DND-41 (cell line): Measurements from ENCODE around the gene PHRF1.

Source experiments
- ATAC-seq: fragments of 200-7000 bp; cut with Tn5 transposase; 3 replicates; pipeline ENCODE4 v1.9.1; 2021; ENCODE audit warnings: low read depth; ENCODE audit not compliant: insufficient read depth
- DNase-seq: peaks from one replicate; pipeline ENCODE4 v3.0.0-alpha.2; 2020
- H2AFZ ChIP-seq: 2 replicates; pipeline ENCODE4 v1.6.0; 2012; ENCODE audit warnings: low read depth, low read length
- H3K27ac ChIP-seq: 2 replicates; pipeline ENCODE4 v1.5.1; 2012; ENCODE audit warnings: low read length, inconsistent platforms
- H3K27me3 ChIP-seq: fragments of 200-600 bp; sonication (generic); 2 replicates; pipeline ENCODE4 v1.6.0; 2012; ENCODE audit warnings: low read length, mild to moderate bottlenecking, inconsistent platforms; ENCODE audit not compliant: insufficient read depth, poor library complexity
- H3K36me3 ChIP-seq: 2 replicates; pipeline ENCODE4 v1.5.1; 2012; ENCODE audit warnings: low read length, inconsistent platforms; ENCODE audit not compliant: insufficient read depth
- H3K4me1 ChIP-seq: 2 replicates; pipeline ENCODE4 v1.5.1; 2012; ENCODE audit warnings: mild to moderate bottlenecking, low read length; ENCODE audit not compliant: insufficient read depth
- H3K4me2 ChIP-seq: 2 replicates; pipeline ENCODE4 v1.6.0; 2012; ENCODE audit warnings: mild to moderate bottlenecking, moderate library complexity, low read length, inconsistent platforms; ENCODE audit not compliant: insufficient read depth
- H3K4me3 ChIP-seq, 2 experiments: fragments of 200-600 bp in 1 of 2; shearing (Covaris generic) in 1 of 2; 2 replicates each; pipeline ENCODE4 v1.5.1; 2012 to 2016; ENCODE audit warnings: inconsistent platforms in 2 of 2, low read length in 2 of 2, mild to moderate bottlenecking in 2 of 2, low read depth in 1 of 2, moderate library complexity in 1 of 2
- H3K79me2 ChIP-seq: 2 replicates; pipeline ENCODE4 v1.6.0; 2012; ENCODE audit warnings: low read length, inconsistent platforms; ENCODE audit not compliant: insufficient read depth
- H3K9ac ChIP-seq: 2 replicates; pipeline ENCODE4 v1.6.0; 2012; ENCODE audit warnings: low read depth, mild to moderate bottlenecking, inconsistent platforms, low read length, moderate library complexity
- H3K9me3 ChIP-seq: 2 replicates; pipeline ENCODE4 v1.5.1; 2012; ENCODE audit warnings: low read length, moderate library complexity, mild to moderate bottlenecking, inconsistent platforms; ENCODE audit not compliant: insufficient read depth, severe bottlenecking
- H4K20me1 ChIP-seq: 2 replicates; pipeline ENCODE4 v1.6.0; 2012; ENCODE audit warnings: low read length; ENCODE audit not compliant: insufficient read depth
- EZH2 ChIP-seq: IDR thresholded peaks from 3 replicates; pipeline ENCODE4 v1.6.1; 2012; ENCODE audit warnings: borderline replicate concordance, low read depth, mild to moderate bottlenecking, moderate library complexity, low read length, inconsistent platforms; ENCODE audit not compliant: severe bottlenecking
- TF ChIP-seq, protein P1 (sequence below): IDR thresholded peaks from 2 replicates; pipeline ENCODE4 v1.5.1; 2012; ENCODE audit warnings: borderline replicate concordance, low read length, moderate library complexity, mild to moderate bottlenecking; ENCODE audit not compliant: poor library complexity, severe bottlenecking; ENCODE audit errors: extremely low read depth

The PHRF1 gene

DNA sequence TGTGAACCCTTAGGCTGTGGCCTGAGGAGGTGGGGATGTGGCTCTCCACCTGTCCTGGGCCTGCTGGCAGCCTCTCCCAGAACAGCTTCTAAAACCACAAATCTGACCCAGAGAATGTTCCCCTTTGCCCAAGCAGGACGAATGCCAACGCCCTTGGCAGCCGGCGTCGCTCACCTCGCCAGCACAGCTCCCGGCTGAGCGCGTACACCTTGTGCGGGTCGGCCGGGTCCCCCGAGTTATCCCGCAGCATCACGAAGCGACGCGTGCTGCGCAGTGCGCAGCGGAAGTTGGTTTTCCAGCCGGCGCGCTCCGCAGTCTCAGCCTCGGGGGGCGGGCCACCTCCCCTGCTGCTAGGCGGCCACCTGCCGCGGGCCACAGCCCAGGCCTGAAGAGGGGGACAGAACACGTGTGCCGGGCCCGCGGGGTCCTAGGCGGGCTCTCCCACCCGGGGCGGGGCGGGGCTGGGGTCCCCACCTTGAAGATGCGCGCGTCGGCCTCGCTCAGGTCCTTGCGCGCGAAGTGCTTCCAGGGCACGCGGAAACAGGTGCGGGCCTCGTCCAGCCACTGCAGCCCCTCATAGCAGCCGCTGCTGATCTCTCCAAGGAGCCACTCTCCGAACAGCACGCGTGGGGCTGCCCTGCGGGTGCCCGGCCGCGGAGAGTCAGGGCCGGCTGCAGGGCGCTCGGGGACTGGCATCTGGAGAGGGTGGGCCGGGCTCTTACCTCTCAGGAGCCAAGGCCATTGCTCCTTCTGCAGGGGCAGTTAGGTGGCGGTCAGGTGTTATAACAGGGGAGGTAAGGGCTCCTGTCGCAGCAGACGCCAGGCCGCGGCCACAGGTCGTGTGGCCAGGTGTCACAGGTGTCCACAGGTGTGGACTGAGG, 38.6 kb downstream of the PHRF1 start:
- ATAC-seq = 0 out of 3 replicates have a peak, but pooled peaks have one; percentile 1
- peaks cover 17% of the 10 kb centered on the region for H3K79me2 ChIP-seq
- H4K20me1 ChIP-seq = peaks cover 59% of the 10 kb centered on the region
- no peaks in the 10 kb centered on the region for H3K27me3 ChIP-seq
- peaks cover 56% of the 10 kb centered on the region for H3K36me3 ChIP-seq
- H2AFZ ChIP-seq = peak overlapping the region; percentile 64
- TF ChIP-seq, protein P1, sequence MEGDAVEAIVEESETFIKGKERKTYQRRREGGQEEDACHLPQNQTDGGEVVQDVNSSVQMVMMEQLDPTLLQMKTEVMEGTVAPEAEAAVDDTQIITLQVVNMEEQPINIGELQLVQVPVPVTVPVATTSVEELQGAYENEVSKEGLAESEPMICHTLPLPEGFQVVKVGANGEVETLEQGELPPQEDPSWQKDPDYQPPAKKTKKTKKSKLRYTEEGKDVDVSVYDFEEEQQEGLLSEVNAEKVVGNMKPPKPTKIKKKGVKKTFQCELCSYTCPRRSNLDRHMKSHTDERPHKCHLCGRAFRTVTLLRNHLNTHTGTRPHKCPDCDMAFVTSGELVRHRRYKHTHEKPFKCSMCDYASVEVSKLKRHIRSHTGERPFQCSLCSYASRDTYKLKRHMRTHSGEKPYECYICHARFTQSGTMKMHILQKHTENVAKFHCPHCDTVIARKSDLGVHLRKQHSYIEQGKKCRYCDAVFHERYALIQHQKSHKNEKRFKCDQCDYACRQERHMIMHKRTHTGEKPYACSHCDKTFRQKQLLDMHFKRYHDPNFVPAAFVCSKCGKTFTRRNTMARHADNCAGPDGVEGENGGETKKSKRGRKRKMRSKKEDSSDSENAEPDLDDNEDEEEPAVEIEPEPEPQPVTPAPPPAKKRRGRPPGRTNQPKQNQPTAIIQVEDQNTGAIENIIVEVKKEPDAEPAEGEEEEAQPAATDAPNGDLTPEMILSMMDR = no peak
- no peak for TF ChIP-seq EZH2
- peaks cover 35% of the 10 kb centered on the region for H3K4me1 ChIP-seq
- peak overlapping the region; percentile 85 for H3K27ac ChIP-seq
- peak overlapping the region; percentile 60 to 97 for H3K4me3 ChIP-seq
- H3K4me2 ChIP-seq = peak overlapping the region; percentile 100
- no peaks in the 10 kb centered on the region for H3K9me3 ChIP-seq
- peak overlapping the region; percentile 75 for H3K9ac ChIP-seq
- DNase-seq = no peak

DNA sequence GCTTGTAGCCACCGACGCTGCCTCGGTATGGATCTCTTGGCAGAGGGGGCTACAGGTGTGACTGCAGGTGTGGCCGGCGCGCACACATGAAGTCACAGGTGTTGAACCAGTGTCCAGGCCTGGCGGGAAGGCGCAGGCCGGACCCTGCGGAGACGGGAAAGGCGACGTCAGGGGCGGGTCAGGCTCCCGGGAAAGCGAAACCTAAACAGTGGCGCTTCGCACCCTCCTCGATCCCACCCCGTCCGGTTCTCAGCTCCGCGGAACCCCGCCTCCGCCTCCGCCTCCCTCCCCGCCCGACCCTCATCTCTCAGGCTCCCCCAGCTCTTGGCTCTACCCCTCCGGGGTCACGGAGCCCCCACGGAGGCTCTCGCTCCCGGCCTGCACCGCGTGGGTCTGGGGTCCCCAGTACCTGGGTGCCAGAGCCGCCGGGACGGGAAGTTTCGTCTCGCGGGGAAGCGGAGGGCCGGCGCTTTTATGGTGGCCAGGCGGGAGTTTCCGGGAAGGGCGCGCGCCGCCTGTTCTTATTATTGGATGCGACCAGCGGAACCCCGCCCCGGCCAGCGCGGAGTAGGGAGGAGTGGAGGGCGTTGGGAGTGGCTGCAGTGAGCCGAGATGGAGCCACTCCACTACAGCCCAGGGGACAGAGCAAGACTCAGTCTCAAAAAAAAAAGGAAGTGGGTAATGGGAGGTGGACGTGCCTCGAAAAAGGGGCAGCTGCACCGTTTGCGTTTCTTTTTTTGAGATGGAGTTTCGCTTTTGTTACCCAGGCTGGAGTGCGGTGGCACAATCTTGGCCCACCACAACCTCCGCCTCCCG, 39.4 kb downstream of the PHRF1 start, which contains the start of gene IRF7:
Gene IRF7 (minus strand): TSS at position 447 of the 816 bp plus-strand sequence. CDS start 586 bp downstream, outside the sequence.
- Histone ChIP-seq H3K36me3 (peaks cover 48% of the 10 kb centered on the region), H3K9ac (peak within 1 kb of the TSS; percentile 75), H3K4me1 (peaks cover 35% of the 10 kb centered on the region), H3K4me2 (peak within 1 kb of the TSS; percentile 100), H4K20me1 (peaks cover 51% of the 10 kb centered on the region), H3K79me2 (peaks cover 17% of the 10 kb centered on the region), H3K27ac (peak within 1 kb of the TSS; percentile 85), H3K27me3 (no peaks in the 10 kb centered on the region), H3K9me3 (no peaks in the 10 kb centered on the region), H3K4me3 (peak within 1 kb of the TSS; percentile 60 to 97), H2AFZ (peak within 1 kb of the TSS; percentile 90)
- ATAC-seq (peak; percentile 86), DNase-seq (peak; percentile 88)
- TF ChIP-seq, protein P1 = no peak
- TF ChIP-seq EZH2 = no peak

DNA sequence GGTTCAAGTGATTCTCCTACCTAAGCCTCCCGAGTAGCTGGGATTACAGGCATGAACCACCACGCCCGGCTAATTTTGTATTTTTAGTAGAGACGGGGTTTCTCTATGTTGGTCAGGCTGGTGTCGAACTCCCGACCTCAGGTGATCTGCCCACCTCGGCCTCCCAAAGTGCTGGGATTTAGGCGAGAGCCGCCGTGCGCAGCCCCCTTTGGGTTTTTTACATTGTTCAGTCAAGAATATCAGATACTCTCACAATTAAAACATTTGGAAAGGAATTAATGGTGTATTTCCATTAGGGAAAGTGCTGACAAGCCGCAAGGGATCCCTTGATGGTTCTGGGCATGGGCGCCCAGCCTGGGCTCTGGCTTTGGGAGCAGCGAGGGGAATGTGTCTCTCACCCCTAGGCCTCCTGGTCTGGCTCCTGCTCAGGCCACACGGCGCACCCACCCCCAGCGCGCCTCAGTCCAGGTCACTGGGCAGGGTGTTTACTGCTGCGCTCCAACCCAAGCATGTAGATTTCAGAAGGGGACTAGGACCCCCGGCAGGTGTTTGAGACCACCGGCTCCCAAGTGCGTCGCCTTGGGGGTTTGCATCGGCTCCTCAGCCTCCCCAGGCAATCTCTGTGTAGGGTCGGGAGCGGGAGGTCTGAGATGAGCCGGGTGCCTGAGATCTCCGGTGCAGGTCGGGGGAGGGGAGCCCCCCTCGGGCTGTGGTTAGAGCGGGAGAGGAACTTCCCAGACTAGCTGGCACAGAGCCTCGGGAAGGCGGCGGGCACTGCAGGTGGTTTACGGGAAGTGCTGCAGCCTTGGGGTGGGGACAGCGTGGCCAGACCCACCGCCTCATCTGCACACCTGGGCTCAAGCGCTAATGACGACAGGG, 40.3 kb downstream of the PHRF1 start:
- Histone ChIP-seq H3K27ac (peak overlapping the region; percentile 85), H3K4me3 (peak overlapping the region in 1 of 2 experiments; percentile 97; a peak in 2 of 4 replicates), H3K4me2 (peak overlapping the region; percentile 100), H3K4me1 (peaks cover 35% of the 10 kb centered on the region), H3K36me3 (peaks cover 39% of the 10 kb centered on the region), H3K9ac (peak overlapping the region; percentile 75), H3K27me3 (no peaks in the 10 kb centered on the region), H2AFZ (no peak overlapping the region), H3K9me3 (no peaks in the 10 kb centered on the region), H4K20me1 (peaks cover 44% of the 10 kb centered on the region), H3K79me2 (peaks cover 17% of the 10 kb centered on the region)
- DNase-seq (no peak), ATAC-seq (no peak)
- no peak for TF ChIP-seq EZH2
- TF ChIP-seq, protein P1 = no peak
